Motor neuron (in vitro differentiated cells): ENCODE results near the gene UNK. TPM values are rescaled to one million over a fixed set of nuclear protein-coding genes. Genes with fewer than 3 reads are reported as not detected.
A peak's percentile ranks its signal among the peaks of the same experiment; 100 is the strongest.

Experiments
- ATAC-seq, 8 experiments: fragments of 200-7000 bp; cut with Tn5 transposase; replicated peaks in 6 of 8; 2 replicates each; pipeline ENCODE4 v1.8.0; 2021; ENCODE audit warnings: mild to moderate bottlenecking in 8 of 8, moderate library complexity in 8 of 8
- H3K27ac ChIP-seq, 2 donors: fragments of 250-450 bp; sonication (Bioruptor Pico); 2 replicates each; pipeline ENCODE4 v1.9.0; 2021; ENCODE audit warnings: antibody characterized with exemption in 2 of 2, mild to moderate bottlenecking in 2 of 2, moderate library complexity in 1 of 2
- H3K4me1 ChIP-seq, 2 donors: fragments of 250-450 bp; sonication (Bioruptor Pico); replicated peaks in 1 of 2; 2 replicates each; pipeline ENCODE4 v1.6.1; 2021; ENCODE audit warnings: antibody characterized with exemption in 2 of 2, mild to moderate bottlenecking in 2 of 2, moderate library complexity in 1 of 2
- H3K4me3 ChIP-seq, 5 donors: fragments of 250-450 bp; sonication (Bioruptor Pico); 2 replicates each; pipeline ENCODE4 v1.9.0; 2021; ENCODE audit warnings: antibody characterized with exemption in 5 of 5, mild to moderate bottlenecking in 5 of 5, moderate library complexity in 4 of 5
- whole genome bisulfite sequencing, 10 experiments: fragments of 450-650 bp; shearing (Covaris generic); methylation state at CpG; one replicate each; pipeline ENCODE4 v1.0.0; 2022; 5-methylcytosine and 5-hydroxymethylcytosine counted together
- in situ Hi-C, 9 experiments: fragments of 400-800 bp; cut with MboI; loops; one replicate each; pipeline ENCODE4 v1.15.0; 2021; ENCODE audit warnings: low sequenced_read_pairs in 9 of 9, low pct_unique_long_range_greater_than_20kb in 2 of 9; ENCODE audit not compliant: unreplicated experiment in 9 of 9
- total RNA-seq, 8 experiments: library from RNA; unstranded; fragments of 300-600 nt; gene quantifications; 2 replicates each; pipeline versions ENCODE4 v1.2.3 to v1.2.4, GENCODE V29; 2022

UNK gene
- total RNA-seq, 8 experiments from 2014 or later: 14.6 to 38.2 (median 20.0) TPM

DNA sequence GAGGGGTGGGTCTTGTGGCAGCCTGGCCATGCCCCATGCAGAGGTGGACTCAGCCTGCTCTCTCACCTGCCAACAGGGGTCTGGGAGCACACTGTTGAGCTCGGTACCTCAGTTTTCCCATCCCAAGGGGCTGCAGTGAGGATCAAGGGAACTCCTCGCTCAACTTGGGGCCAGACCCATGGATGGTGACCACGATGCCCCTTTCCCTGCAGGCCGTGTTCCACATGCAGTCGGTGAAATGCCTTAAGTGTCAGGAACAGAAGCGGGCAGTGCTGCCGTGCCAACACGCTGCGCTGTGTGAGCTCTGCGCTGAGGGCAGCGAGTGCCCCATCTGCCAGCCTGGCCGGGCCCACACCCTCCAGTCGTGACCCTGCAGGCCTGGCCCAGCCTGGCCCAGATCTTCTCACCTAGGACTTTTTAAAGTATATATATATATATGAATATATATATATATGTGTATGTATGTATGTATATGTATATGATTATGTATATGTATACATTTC, 39.5 kb downstream of the UNK start:
- no peak overlapping the region for H3K4me3 ChIP-seq
- peaks cover 11 to 17% of the 10 kb centered on the region in 2 donors for H3K4me1 ChIP-seq
- peak in 1 of 8 experiments; percentile 24 for ATAC-seq
- in situ Hi-C loops: no loop called here
- whole genome bisulfite sequencing, 10 experiments: 20 to 100% (median 68%) methylated on average over 3 to 5 of the region's 13 CpGs; no CpG with 5 or more reads in 6 of the 10 experiments
- H3K27ac ChIP-seq: no peak overlapping the region

DNA sequence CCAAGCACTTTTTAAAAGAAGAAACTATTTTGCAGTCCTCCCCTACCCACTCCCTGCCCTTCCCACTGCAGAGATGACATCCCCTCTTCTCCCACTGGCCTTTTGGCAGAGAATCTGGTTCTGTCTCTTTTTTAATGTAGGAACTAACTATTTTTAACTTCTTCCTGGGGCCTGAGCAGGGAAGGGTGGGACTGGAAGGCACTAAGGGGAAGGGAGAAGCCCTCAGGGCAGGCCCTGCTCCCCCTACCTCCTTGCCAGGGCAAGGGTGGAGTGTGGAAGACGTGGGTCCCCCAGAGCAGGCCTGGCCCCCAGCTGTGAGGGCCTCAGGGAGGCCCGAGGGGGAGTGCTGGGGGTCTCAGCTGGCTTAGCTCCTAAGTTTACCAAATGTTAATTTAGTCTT, 40.1 kb downstream of the UNK start:
- peak overlapping the region in 1 of 2 donors; percentile 46 for H3K27ac ChIP-seq
- H3K4me1 ChIP-seq: peaks cover 11 to 17% of the 10 kb centered on the region in 2 donors
- WGBS, 10 experiments: 0 to 20% methylated on average over 1 of the region's 2 CpGs; no CpG with 5 or more reads in 8 of the 10 experiments
- in situ Hi-C loops: no loop called here
- ATAC-seq: peak in 3 of 8 experiments; percentile 28 to 54 (median 36)
- H3K4me3 ChIP-seq: no peak overlapping the region

DNA sequence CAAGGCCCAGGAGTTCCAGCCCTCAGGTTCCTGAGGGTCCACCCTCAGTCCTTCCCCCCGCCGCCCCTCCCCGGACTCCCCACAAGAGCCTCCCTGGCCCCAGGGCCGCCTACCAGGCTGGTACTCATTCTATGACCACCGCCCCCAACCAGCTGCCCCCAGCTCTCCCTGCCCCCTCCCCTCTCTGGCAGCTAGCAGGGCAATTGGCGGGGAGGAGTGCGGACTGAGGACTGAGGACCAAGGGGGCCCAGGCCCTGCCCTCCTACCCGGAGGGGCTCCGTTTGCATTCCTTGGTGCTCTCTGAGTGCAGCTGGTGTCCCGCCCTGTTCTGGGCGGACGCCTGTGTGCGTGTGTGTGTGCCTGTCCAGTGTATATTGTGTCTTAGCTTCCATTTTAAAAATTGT, 40.5 kb downstream of the UNK start:
- ATAC-seq: peak in 3 of 8 experiments; percentile 70 to 80 (median 78)
- peaks cover 11 to 17% of the 10 kb centered on the region in 2 donors for H3K4me1 ChIP-seq
- no peak overlapping the region for H3K4me3 ChIP-seq
- no peak overlapping the region for H3K27ac ChIP-seq
- WGBS, 10 experiments: 90% methylated on average over 4 of the region's 13 CpGs; no CpG with 5 or more reads in 9 of the 10 experiments
- in situ Hi-C loops: no loop called here

- in situ Hi-C loops: no loop called here
- Histone ChIP-seq H3K4me1 (peaks cover 13 to 17% of the 10 kb centered on the region in 2 donors), H3K4me3 (no peak overlapping the region), H3K27ac (no peak overlapping the region)
- no peak for ATAC-seq
- 50 to 100% (median 92%) methylated on average over 1 to 5 of the region's 12 CpGs; no CpG with 5 or more reads in 1 of the 10 experiments for WGBS, 10 experiments
Observed at GRCh38 chr17:75825748-75826370, 41.3 kb downstream of the UNK start.

DNA sequence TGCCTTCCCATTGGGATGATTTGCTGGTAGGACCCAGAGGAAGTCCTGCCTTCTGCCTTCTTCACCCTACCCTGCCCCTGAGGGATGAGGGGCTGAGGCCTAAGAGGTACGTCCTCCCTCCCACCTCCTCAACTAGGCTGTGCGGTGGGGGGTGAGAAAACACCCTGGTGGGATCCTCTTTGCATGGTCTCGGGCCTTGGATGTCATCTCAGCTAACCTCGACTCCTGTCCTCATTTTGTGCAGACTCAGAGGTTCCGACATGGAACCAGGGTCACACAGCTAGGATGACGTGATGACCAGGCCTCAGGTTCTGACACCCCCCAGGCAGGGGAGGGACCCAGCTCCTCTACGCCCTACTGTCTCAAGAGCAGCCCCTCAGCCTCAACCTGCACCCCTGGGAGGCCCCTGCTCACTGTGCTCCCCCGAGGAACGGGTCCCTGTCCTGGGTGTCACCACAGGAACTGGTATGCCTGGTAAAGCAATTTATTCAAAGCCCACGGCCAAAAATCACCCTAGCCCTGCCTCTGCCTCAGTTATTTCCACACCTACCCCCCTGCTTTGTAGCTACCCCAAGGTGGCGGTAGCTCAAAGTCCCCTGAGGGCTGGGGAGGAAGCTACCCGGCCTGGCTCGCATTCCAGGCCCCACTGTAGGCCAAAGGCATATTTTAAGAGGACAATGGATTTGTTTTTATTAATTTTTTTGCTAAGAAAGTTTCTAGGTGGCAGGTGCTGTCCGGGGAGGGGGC, 42.1 kb downstream of the UNK start:
- in situ Hi-C loops: no loop called here
- no peak for ATAC-seq
- peak overlapping the region in 1 of 2 donors; percentile 21 for H3K27ac ChIP-seq
- H3K4me1 ChIP-seq: peaks cover 17 to 18% of the 10 kb centered on the region in 2 donors
- 80 to 100% (median 90%) methylated on average over 2 to 6 of the region's 14 CpGs; no CpG with 5 or more reads in 4 of the 10 experiments for WGBS, 10 experiments
- H3K4me3 ChIP-seq: no peak overlapping the region

DNA sequence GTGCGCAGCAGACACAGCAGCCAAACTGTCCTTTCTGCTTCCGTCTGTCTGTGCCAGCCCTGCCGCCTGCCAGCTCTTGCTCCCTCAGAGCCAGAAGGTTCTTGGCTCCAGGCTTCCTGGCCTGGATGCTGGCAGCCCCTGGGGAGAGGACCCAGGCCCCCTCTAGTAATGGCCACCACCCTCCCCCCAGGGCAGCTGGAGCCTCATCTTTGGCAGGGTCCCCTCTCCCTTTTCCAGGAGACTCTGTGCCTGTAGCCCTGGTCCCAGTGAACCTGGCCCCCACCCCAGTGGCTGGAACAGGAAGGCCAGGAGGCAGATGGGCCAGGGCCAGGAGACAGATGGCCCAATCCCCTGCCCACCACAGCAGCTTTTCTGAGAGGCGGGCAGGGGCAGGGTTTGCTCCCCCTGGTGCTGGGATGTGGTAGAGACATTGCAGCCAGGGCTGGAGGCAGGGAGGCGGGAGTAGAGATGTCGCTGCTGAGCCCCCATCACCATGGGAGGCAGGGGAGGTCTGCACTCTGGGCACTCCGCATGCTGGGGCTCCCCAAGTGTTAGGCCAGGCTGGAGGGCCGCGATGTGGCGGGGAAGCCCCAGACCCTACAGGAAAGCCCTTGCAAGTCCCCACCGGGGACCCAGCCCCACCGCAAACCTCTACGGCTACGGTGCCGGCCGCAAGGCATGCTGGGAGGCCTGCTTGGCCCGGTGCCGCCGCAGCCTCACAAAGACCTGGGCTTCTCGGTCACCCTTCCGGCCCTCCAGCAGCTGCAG, 42.9 kb downstream of the UNK start:
- in situ Hi-C loops: no loop called here
- Histone ChIP-seq H3K27ac (peak overlapping the region in 1 of 2 donors; percentile 12), H3K4me1 (peaks cover 17 to 18% of the 10 kb centered on the region in 2 donors), H3K4me3 (no peak overlapping the region)
- peak; percentile 6 to 82 (median 74) for ATAC-seq
- WGBS, 10 experiments: 29 to 100% (median 97%) methylated on average over 2 to 11 of the region's 21 CpGs; no CpG with 5 or more reads in 6 of the 10 experiments

DNA sequence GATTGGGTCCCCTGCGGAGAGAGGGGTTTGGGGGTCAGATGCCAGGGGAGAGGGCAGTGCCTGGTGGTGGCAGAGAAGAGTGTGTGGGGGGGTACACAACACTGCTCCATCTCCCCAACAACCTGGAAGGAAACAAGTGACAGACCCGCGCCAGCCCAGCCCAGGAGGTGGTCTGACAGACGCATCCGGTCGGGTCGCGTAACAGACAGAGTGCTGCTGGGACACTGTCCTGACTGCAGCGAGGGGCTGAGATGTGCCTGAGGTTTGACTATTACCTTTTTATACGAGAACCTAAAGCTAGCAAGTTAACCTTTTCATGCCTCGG, 43.4 kb downstream of the UNK start:
- Histone ChIP-seq H3K4me1 (peaks cover 21 to 22% of the 10 kb centered on the region in 2 donors), H3K27ac (no peak overlapping the region), H3K4me3 (no peak overlapping the region)
- in situ Hi-C loops: no loop called here
- WGBS, 10 experiments: 93 to 100% (median 100%) methylated on average over 1 to 4 of the region's 11 CpGs; no CpG with 5 or more reads in 7 of the 10 experiments
- no peak for ATAC-seq

- WGBS, 10 experiments: 87 to 100% (median 94%) methylated on average over 1 to 8 of the region's 19 CpGs; no CpG with 5 or more reads in 5 of the 10 experiments
- Histone ChIP-seq H3K27ac (no peak overlapping the region), H3K4me3 (no peak overlapping the region), H3K4me1 (peaks cover 27 to 29% of the 10 kb centered on the region in 2 donors)
- ATAC-seq: no peak
- in situ Hi-C loops: no loop called here
Observed at GRCh38 chr17:75828741-75829140, 44.1 kb downstream of the UNK start.

DNA sequence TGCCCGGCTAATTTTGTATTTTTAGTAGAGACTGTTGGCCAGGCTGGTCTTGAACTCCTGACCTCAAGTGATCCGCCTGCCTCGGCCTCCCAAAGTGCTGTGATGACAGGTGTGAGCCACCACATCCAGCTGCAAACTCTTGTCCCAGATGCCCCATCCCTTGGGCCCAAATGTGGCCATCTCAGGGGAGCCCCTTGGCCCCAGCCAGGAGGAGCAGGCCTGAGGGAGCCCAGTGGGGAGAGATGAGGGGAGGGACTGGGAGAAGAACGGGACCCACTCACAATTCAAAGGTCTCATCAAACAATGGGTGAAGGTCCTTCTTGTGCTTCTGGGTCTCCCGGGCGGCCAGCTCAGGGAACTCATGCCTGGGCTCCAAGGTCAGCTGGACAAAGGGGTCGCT, 45.1 kb downstream of the UNK start:
- in situ Hi-C loops: no loop called here
- H3K4me3 ChIP-seq: no peak overlapping the region
- H3K27ac ChIP-seq: no peak overlapping the region
- ATAC-seq: no peak
- H3K4me1 ChIP-seq: peaks cover 27 to 29% of the 10 kb centered on the region in 2 donors
- 86 to 93% methylated on average over 2 of the region's 7 CpGs; no CpG with 5 or more reads in 8 of the 10 experiments for WGBS, 10 experiments

DNA sequence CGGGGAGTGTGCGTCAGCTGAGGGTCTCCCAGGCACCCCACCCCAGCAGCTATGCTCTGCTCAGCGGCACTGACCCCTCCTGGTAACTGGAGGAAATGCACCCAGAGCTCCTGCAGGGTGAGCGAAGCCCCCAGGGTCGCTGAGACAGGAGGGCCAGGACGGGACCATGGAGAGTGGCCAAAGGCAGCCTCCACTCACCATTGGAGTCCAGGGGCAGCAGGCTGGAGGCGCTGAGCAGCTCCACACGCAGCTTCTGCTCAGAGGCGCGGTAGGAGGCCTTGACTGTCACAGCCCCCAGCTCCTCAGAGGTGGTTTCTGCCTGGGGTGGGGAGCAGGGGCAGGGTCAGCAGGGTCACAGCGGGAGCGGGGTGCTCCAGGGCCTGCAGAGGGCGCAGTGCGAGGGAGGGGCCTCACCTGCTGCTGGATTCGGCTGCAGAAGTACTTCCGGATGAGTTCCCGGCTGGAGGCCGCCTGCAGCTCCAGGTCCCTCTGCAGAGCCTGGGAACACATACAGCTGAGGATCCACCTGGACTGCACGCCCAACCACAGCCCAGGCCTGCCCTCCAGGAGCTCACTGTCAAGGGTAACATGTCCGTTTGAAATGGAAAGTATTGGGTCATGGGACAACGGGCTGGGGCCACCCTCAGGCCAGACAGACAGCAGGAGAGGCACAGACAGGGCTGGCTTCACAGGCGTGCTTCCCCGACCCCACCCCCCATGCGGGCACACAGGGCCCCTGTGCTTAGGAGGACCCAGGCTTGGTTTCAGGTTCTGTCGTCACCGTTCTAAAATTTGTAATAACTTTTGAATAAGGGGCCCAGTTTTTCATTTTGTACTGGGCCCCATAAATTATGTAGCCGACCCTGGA, 45.8 kb downstream of the UNK start:
- H3K4me3 ChIP-seq: no peak overlapping the region
- no peak for ATAC-seq
- no peak overlapping the region for H3K27ac ChIP-seq
- 80 to 100% (median 100%) methylated on average over 1 to 4 of the region's 27 CpGs; no CpG with 5 or more reads in 6 of the 10 experiments for WGBS, 10 experiments
- peaks cover 33 to 34% of the 10 kb centered on the region in 2 donors for H3K4me1 ChIP-seq
- in situ Hi-C loops: no loop called here

- no peak overlapping the region for H3K27ac ChIP-seq
- ATAC-seq: no peak
- in situ Hi-C loops: no loop called here
- WGBS, 10 experiments: 47 to 100% methylated on average over 1 to 3 of the region's 15 CpGs; no CpG with 5 or more reads in 8 of the 10 experiments
- peaks cover 35 to 38% of the 10 kb centered on the region in 2 donors for H3K4me1 ChIP-seq
- H3K4me3 ChIP-seq: no peak overlapping the region
Observed at GRCh38 chr17:75831032-75831571, 46.5 kb downstream of the UNK start.

DNA sequence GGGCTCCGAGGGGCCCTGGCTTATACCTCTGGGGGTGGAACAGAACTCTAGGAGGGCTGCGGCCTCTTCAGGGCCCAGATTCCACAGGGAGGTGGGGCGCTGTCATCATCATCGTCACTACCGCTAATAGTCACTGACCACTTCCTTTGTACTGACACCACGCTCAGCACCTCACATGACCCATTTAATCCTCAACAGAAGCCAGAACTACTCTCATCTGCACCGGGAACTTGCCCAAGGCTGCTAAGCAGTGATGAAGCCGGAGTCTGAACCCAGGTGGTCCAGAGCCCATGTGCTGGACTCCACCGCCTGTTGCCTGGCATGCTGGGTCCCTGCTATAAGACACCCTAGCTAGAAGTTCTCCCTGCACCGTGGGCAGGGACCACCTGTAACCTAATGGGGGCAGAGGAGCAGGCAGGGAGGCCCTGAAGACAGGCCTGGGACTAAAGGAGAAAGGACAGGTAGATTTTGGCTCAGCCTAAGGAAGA, 47.6 kb downstream of the UNK start:
- in situ Hi-C loops: no loop called here
- Histone ChIP-seq H3K4me1 (peaks cover 26 to 35% of the 10 kb centered on the region in 2 donors), H3K27ac (no peak overlapping the region), H3K4me3 (no peak overlapping the region)
- ATAC-seq: peak in 2 of 8 experiments; percentile 11 to 19
- 60 to 100% (median 84%) methylated on average over 1 to 5 of the region's 10 CpGs; no CpG with 5 or more reads in 4 of the 10 experiments for WGBS, 10 experiments
